GM21390 (cell line): ENCODE results near the gene ZAP70.
"Not testable (repeated sequence)": the region's sequence is repeated elsewhere in the genome, so short reads cannot be mapped to it uniquely, and the experiment has no call there.

Experiments used
- ATAC-seq: cut with Tn5 transposase; IDR thresholded peaks from one replicate; pipeline ENCODE4 v1.9.1; 2021; ENCODE audit not compliant: unreplicated experiment

ZAP70 gene

DNA sequence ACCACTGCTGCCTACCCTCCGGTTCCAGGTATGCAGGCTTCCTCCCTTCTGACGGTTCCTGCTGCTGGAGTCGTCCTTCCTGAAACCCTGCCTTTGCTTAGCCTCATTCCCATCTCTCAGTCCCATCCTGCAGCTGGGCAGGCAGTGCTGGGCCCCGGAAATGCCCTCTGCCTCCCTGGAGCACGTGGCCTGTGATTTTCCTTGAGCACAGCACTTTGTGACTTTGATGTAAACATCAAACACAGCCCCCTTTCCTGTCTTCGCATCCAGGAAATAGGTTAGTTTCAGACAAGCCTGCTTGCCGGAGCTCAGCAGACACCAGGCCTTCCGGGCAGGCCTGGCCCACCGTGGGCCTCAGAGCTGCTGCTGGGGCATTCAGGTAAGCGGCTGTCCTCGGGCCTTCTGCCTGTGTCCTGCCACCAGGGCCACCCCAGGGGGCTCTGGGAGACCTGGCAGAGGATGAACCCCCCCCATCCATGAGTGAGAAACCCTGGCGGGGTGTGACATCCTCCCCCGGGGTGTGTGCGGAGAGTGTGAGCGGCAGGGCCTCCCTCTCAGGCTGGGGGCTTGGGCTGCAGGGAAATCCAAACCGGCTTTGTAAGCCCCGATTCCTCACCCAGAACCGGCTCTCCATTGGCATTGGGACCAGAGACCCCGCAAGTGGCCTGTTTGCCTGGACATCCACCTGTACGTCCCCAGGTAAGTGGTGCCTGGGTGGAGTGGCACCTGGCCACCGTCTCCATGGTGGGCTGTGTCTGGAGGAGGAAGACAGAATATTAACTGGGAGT is at the start of gene ZAP70:
TSS of gene ZAP70 (plus strand) at position 281 of the 788 bp plus-strand sequence. CDS start 10,461 bp downstream, outside the sequence.
- ATAC-seq, result no peak

DNA sequence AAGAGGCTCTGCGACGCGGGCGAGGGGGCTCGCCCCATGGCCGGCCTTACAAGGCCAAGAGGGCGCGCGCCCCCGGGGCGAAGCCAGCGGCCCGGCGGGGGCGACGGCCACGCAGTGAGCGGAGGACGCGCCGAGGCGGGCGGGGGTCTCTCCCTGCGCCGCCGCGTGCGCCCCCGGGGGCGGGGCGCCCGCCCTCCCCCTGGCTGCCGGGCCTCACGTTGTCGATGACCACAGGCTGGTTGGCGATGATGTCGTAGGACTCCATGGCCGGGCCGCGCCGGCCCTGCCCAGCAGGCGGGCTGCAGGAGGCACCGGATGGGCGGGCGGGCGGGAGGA is 49.8 kb upstream of the ZAP70 start:
- ATAC-seq, result no peak

DNA sequence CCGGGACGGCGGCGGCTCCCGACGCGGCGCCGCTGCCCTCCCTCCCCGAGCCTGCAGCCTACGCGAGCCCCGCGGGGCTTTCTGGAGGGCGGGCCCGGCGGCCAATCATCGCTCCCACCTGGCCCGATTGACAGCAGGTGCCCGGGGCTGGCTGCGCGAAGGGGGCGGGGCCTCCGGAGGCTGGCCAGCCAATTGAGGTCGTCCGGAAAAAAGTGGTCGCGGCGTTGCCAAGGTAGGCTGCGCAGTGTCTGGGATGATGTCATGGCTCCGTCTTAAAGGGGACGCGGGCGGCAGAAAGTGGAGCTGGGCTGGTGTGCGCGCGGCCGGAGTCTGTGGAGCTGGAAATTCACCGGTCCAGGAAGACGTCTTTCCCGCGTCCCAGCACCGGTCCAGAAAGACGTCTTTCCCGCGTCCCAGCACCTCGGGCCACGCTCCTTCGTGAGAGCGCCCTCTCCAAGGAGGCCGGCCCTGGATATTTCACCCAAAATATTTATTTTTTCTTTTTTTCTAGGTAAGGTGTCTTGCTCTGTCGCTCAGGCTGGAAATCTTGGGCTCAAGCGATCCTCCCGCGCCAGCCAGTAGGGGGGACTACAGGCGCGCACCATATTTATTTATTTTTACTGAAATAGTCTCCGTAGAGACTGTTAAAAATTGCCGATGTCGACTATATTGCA is 49.3 kb upstream of the ZAP70 start, which contains the start of gene ACTR1B:
TSS of gene ACTR1B (minus strand) at position 83 of the 674 bp plus-strand sequence. CDS start 154 bp downstream, outside the sequence.
- ATAC-seq, result peak; percentile 84

DNA sequence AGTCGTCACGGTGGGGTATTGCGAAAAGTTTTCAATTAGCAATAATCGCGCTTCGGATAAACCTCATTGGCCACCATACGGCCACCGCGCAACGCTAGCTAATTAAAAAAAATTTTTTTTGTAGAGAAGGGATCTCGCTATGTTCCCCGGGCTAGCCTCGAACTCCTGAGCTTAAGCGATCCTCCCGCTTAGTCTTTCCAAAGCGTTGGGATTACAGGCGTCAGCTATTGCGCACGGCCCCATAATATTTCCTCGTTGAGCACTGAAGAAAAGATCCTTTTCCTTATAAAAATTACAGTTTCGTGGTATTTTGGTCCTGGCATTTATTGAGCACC is 48.8 kb upstream of the ZAP70 start:
- no peak for ATAC-seq

DNA sequence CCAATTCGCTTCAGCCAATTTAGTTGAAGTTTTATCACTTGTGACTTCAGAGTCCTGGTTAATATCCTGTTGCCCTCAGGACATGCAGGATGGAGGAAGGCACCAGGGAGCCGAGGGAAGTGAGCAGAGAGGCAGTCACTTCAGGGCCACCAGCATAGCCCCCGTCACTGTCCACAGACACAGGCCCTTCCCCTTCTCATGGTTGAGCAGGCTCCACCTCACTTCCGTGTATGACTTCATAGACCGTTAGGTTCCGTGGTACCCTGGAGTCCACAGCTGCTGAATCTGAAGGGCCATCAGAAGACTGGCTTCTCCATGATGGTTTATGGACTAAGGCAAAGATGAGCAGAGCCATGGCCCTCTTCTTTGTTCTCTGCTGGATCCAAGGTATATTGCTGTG is 43.9 kb upstream of the ZAP70 start, which contains the start of gene C2orf92:
TSS of gene C2orf92 (plus strand) at position 266 of the 400 bp plus-strand sequence. CDS start at position 342, 76 bp downstream.
- no peak for ATAC-seq

DNA sequence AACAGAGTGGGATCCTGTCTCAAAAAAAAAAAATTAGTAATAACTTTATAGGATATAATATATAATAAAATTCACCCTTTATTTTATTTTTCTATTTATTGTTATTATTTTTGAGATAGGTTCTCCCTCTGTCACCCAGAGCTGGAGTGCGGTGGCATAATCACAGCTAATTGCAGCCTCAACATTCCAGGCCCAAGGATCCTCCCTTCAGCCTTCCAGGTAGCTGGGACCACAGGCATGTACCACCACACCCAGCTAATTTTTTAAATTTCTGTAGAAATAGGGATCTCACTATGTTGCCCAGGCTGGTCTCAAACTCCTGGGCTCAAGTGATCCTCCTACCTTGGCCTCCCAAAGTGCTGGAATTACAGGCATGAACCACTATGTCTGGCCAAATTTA is 42.9 kb upstream of the ZAP70 start:
- no peak for ATAC-seq

DNA sequence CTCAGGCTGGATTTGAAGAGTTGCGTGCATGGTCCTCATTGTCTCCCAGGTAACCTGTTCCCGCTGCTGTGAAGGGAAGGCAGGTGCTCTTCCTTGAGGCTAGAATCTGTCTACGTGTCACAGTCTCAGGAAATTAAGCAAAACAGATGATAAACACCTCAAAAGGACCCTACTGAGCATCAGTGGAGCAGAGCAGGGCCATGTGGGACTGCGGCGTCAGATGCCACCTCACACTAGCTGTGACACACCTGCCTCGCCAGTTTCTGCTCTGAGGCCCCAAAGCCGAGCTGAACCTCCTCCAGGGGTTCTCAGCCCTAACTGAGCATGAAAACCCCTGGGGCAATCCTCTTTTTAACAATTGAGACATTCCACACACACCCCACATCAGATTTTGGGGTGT is 41.9 kb upstream of the ZAP70 start:
- no peak for ATAC-seq

DNA sequence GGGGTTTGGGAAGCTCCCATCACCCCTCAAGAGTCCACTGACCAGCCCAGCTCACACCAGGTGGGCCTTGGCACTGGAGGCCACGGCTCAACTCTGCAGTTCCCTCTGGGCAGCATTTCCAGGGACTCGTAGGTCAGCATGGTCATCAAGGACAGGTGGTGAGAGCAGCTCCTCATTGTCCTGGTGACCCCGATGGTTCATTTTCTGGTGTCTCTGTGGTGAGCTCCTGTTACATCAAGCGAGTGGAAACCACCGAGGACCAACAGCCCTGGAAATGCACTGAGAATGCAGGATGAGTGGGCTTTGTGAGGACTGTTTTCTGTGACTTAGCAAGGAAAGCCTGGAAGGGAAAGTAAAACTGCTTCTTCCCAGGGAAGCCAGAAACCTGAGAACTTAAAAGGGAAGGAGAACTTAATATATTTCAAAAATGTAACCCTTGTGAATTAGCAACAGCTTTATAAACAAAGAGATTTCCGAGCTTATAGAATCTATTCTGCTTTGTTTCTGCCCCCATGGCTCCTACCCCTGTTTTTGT is 40.7 kb upstream of the ZAP70 start:
- ATAC-seq, result not testable (repeated sequence)

DNA sequence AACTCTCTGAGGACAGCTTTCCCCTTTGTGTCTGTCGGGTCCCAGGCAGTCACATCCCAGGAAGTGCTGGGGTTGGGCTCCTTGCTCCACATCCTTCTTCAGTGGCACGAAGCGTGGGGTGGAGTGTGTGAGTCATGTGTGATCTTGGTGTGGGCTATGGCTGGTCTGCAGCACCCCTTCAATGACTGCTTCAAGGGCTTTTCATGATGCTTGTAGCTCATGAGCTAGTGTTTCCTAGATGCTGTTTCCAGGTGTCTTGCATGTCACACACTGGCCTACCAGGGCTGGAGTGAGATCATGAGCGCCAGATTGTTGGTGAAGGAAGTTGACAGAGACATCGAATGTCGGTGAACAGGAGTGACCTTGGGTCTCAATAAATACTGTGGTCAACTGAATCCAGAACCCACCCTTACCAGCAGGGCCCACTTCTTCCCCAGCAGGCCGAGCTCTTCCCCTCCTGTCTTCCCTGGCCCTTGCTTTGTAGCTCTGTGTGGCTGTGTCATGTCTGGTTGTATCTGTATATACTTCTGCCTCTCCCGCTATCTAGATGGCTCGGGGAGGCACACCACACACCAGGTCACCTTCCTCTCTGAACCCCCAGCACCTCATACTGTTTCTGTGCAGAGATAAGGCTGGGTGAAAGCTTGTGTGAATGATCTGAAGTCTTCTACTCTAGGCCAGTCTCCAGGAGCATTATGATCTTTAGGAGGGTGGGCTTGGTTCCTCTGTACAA is 40.0 kb upstream of the ZAP70 start:
- no peak for ATAC-seq

DNA sequence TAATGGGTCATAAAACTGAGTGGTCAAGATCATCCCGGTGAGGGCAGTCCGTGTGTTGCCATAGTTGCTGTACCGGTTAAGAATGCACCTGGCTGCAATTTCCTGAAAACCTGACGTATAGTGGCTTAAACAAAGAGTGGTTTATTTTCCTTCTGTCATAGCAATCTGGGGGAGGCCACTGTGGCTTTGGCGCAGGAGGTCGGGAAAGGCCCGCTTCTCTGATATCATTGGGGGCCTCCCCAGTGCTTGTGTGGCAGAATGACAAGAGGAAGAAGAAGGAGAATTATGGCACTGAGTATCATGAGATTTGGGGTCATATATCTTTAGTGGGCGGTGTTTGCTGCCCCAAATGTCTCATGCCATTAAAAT is 39.5 kb upstream of the ZAP70 start:
- no peak for ATAC-seq

DNA sequence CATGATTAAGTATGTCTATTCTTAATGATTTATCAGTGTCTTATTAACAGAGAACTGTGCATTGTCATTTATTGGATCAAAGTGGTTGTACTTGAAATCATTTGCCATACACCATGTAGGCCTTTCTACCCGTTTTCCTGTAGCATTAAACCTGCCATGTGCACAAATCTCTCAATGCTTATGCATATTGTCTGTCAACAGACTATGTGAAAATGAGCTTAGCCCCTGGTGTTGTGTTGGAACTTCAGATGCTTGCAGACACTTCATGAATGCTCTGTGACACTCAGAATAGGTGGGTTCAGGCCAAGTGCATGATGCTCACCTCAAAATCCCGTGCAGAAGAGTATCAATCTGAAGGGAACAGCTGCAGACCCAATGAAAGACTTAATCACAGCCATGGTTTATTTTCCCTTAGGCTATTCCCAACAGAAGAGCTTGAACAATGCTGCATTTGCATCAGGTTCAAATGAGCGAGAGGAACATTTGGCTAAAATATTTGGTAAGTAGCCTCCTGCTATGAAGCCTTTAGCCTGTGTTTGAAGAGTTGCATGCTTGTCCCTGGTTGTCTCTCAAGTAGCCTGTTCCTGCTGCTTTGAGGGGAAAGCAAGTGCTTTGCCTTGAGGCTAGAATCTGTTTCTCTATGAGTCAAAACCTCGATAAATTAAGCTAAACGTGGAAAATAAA is 37.8 kb upstream of the ZAP70 start:
- ATAC-seq, result no peak

DNA sequence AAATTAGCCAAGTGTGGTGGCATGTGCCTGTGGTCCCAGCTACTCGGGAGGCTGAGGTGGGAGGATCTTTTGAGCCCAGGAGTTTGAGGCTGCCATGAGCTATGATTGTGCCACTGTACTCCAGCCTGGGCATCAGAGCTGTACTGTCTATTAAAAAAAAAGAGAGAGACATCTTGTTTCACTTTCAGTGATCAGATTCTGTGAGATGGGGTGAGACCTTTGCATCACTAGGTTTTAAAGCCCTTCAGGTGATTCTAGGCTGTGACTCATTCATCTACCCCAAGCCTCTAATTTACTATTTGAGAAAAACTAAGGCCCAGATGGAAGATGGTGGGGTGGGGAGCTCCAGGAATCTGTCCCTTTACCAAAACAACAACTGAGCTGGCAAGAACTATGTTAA is 36.8 kb upstream of the ZAP70 start:
- no peak for ATAC-seq

DNA sequence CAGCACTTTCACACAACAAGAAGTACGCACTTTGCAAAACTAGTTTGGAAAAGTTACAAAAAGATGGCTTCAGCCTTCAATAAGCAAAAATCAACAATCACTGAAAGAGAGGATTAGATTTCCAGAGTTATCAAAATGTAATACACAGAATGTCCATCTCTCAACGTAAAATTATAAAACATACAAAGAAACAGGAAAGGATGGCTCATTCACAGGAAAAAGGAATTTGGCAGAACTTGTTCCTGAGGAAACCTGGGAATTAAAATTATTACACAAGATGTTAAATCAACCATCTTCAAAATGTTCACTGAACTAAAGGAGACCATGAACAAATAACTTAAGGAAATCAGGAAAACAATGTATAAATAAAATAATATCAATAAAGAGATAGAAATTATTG is 35.9 kb upstream of the ZAP70 start:
- no peak for ATAC-seq

DNA sequence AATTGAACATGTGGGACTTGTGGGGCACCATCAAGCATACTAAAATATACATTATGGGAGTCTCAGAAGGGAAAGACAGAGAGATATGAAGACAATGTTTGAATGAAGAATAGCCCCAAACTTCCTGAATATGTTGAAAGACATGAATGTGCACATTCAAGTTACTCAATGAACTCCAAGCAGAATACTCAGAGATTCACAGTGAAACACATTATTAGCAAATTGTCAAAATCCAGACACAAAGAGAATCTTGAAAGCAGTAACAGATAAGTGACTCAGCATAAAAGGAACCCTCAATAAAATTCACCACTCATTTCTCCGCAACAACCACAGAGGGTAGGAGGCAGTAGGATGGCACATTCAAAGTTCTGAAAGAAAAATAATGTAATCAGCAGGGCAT is 35.1 kb upstream of the ZAP70 start:
- ATAC-seq, result no peak

DNA sequence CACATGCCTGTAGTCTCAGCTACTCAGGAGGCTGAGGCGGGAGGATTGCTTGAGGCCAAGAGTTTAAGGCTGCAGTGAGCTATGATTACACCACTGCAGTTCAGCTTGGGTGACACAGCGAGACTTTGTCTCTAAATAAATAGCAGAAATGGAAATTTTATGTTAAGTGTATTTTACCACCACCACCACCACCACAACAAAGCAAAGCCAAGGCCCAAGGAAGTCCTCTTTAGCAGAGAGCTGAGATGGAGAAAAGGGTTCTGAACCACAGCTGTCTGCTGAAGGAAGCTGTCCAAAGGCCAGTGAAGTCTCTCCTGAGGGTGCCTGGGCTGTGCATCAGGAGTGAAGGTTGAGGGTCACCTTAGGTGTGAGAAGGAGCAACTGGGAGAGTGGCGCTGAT is 26.1 kb upstream of the ZAP70 start:
- not testable (repeated sequence) for ATAC-seq

DNA sequence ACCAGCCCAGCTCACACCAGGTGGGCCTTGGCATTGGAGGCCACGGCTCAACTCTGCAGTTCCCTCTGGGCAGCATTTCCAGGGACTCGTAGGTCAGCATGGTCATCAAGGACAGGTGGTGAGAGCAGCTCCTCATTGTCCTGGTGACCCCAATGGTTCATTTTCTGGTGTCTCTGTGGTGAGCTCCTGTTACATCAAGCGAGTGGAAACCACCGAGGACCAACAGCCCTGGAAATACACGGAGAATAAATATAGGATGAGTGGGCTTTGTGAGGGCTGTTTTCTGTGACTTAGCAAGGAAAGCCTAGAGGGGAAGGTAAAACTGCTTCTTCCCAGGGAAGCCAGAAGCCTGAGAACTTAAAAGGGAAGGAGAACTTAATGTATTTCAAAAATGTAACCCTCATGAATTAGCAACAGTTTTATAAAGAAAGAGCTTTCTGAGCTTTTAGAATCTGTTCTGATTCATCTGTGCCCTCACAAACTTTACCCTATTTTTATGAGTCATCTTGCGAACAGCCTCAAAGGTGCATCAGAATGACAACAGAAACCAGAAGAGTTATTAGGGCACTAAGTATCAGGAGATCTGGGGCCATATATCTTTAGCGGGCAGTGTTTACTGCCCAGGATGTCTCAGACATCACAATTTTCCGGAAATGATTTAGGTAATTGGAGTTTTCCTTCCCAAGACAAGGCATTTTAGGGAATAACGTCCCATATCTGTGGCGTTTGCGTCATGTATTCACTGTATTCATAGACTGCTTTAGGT is 25.1 kb upstream of the ZAP70 start:
- ATAC-seq, result no peak

DNA sequence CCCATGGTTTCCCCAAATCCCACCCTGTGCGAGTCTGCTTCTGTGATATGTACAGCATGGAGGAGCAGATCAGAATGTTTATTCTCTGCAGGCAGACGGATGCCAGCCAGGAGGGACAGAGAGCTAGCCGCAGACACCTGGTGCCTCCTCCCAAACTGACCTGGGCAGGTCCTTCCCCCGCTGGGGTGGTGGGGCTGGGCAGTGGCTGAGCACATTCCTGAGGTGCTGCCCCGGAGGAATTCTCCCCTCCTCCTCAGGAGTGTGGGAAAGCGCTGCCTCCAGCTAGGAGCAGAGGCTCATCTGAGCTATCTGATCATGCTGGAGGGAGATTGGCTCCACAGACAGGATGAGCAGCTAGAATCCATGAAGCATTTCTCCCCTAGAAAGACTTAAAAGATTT is 22.2 kb upstream of the ZAP70 start:
- no peak for ATAC-seq

DNA sequence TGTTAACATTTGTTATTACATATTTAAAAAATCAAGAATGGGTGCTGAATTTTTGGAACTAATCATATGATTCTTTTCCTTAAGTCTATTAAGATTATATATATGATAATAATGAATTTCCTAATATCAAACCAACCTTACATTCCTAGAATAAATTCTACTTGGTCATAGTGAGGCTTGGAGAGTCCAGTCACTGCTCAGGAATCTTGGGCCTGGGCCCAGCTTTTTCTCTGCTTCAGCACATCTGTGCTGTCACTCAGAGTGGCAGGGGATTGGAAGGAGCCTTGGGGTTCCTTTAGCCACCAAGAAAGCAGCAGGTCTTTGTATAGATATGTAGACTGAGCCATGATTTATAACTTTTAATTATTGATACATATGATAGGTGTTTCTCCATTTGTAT is 19.9 kb upstream of the ZAP70 start:
- ATAC-seq, result no peak

DNA sequence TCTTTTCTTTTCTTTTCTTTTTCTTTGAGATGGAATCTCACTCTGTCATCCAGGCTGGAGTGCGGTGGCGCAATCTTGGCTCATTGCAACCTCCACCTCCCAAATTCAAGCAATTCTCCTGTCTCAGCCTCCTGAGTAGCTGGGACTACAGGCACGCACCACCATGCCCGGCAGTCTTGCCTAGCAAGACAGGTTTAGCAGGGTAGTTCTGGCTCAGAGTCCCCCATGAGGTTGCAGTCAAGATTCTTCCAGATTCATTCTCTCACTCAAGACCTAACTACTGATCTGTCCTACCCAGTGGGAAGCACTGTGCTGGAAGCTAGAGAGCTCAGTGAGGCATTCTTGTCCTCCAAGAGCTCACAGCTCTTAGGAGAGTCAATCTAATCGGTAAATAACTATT is 17.6 kb upstream of the ZAP70 start:
- no peak for ATAC-seq
